ENCODE data around the gene EPHX1.
"Not testable (repeated sequence)": the region's sequence is repeated elsewhere in the genome, so short reads cannot be mapped to it uniquely, and the experiment has no call there.

EPHX1 gene

DNA sequence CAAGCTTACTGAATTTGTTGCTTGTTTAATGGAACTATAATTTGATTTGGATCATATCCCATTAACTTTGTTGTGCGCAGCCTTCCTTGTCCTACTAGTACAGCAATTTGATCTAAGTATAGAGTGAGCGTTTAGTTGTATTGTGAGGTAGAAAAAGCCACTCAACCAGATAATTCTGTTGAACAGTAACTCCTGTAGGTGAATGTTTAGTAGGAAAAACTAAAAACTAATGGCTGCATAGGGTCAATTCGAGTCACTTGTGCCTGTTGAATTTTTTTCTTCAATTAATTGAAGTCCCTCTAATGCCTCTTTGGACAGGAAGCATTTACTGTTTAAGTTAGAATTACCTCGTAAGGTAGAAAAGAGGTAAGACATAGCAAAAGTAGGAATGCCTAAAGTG lies 15.0 kb upstream of the EPHX1 start:
- H3K9me3 Mint-ChIP-seq, result no peaks in the 10 kb centered on the region
- no peak overlapping the region for H3K27ac Mint-ChIP-seq
- DNase-seq (no peak), ATAC-seq (replicated peaks) (no peak)
- H3K4me3 Mint-ChIP-seq, result no peak overlapping the region
- H3K4me1 Mint-ChIP-seq (ENCODE audit: low read depth in 2 of 2), result peaks cover 0 to 4% of the 10 kb centered on the region in 2 donors
- H3K36me3 Mint-ChIP-seq (ENCODE audit: insufficient read depth), result peaks cover 15% of the 10 kb centered on the region
- H3K27me3 Mint-ChIP-seq, result no peaks in the 10 kb centered on the region

GRCh38 chr1:225796097-225796496 lies 13.8 kb upstream of the EPHX1 start:
- not testable (repeated sequence) for H3K4me3 Mint-ChIP-seq; H3K9me3 Mint-ChIP-seq; H3K27ac Mint-ChIP-seq; ATAC-seq (replicated peaks); H3K4me1 Mint-ChIP-seq (ENCODE audit: low read depth in 2 of 2); H3K27me3 Mint-ChIP-seq; DNase-seq; H3K36me3 Mint-ChIP-seq (ENCODE audit: insufficient read depth)

DNA sequence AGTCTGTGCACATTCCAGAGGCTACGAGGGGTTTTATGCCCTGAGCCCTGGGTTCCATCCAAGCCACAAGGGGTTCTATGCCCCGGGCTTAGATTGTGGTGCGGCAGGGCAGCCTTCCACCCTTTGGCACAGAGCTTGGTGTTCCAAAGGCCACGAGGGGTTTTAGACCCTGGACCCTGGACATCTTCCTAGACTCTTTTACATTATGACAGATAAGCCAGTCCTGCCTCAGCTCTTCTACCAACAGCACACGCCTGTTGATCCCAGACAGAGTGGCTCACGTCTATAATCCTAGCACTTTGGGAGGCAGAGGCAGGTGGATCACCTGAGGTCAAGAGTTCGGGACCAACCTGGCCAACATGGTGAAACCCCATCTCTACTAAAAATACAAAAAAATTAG lies 8.8 kb upstream of the EPHX1 start:
- DNase-seq; H3K4me1 Mint-ChIP-seq (ENCODE audit: low read depth in 2 of 2); H3K27me3 Mint-ChIP-seq; H3K36me3 Mint-ChIP-seq (ENCODE audit: insufficient read depth); H3K4me3 Mint-ChIP-seq; H3K27ac Mint-ChIP-seq; ATAC-seq (replicated peaks); H3K9me3 Mint-ChIP-seq: not testable (repeated sequence)

DNA sequence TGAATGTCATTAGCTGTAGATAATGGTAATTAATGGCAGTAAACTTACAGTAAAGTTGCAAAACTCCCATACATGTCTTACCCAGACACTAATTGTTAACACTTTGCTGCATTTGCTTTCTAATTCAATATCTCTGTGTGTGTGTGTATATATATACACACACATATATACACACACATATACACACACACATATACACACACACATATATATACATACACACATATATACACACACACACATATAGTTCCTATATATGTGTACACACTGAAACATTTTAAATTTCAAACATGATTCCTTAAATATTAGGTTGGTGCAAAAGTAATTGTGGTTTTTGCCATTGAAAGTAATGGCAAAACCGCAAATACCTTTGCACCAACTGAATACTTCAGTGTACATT lies 3.7 kb upstream of the EPHX1 start:
- peaks cover 7% of the 10 kb centered on the region in 2 donors for H3K4me1 Mint-ChIP-seq (ENCODE audit: low read depth in 2 of 2)
- H3K36me3 Mint-ChIP-seq (ENCODE audit: insufficient read depth), result peaks cover 3% of the 10 kb centered on the region
- DNase-seq (no peak), ATAC-seq (replicated peaks) (no peak)
- no peak overlapping the region for H3K4me3 Mint-ChIP-seq
- H3K27ac Mint-ChIP-seq, result no peak overlapping the region
- H3K27me3 Mint-ChIP-seq, result peaks cover 0 to 19% of the 10 kb centered on the region in 2 donors
- no peaks in the 10 kb centered on the region for H3K9me3 Mint-ChIP-seq

DNA sequence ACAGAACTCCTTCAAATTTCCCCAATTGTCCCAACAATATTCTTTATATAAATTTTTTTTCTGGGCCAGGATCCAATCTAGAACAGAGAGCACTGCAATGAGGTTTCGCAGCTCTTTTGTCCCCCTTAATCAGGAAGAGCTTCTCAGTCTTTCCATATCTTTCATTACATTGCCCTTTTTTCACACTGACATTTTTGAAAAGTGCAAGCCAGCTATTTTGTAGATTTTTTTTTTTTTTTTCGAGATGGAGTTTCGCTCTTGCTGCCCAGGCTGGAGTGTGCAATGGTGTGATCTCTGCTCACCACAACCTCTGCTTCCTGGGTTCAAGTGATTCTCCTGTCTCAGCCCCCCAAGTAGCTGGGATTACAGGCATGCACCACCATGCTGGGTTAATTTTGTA lies 3.2 kb upstream of the EPHX1 start:
- H3K4me3 Mint-ChIP-seq; H3K36me3 Mint-ChIP-seq (ENCODE audit: insufficient read depth); H3K9me3 Mint-ChIP-seq; ATAC-seq (replicated peaks); H3K27ac Mint-ChIP-seq; DNase-seq; H3K4me1 Mint-ChIP-seq (ENCODE audit: low read depth in 2 of 2): not testable (repeated sequence)
- peaks cover 0 to 19% of the 10 kb centered on the region in 2 donors for H3K27me3 Mint-ChIP-seq

DNA sequence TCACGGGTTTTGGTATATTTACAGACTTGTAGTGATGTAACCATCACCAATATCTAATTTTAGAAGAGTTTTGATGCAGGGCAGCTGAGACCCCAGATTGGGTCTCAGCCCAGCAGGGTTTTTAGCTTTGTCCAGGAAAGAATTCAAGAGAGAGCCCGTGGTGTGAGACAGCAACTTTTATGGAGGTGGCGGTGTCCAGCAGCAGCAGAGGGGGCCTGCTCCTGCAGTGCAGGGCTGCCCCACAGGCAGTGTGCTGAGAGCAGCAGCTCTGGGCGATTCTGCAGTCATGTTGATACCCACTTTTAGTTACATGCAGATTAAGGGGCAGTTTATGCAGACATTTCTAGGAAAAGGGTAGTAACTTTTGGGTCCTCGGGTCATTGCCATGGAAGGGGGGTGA lies 1.8 kb upstream of the EPHX1 start:
- Mint-ChIP-seq H3K27me3 (peaks cover 0 to 19% of the 10 kb centered on the region in 2 donors), H3K36me3 (ENCODE audit: insufficient read depth) (peaks cover 3% of the 10 kb centered on the region), H3K9me3 (no peaks in the 10 kb centered on the region), H3K4me3 (no peak overlapping the region), H3K27ac (no peak overlapping the region), H3K4me1 (ENCODE audit: low read depth in 2 of 2) (peaks cover 7% of the 10 kb centered on the region in 2 donors)
- DNase-seq (no peak), ATAC-seq (replicated peaks) (no peak)

GRCh38 chr1:225810579-225811538 lies 935 bp downstream of the EPHX1 start:
- Mint-ChIP-seq H3K27ac (peak overlapping the region in 1 of 2 donors; percentile 49), H3K4me3 (peak overlapping the region; percentile 80 to 83), H3K27me3 (peaks cover 0 to 19% of the 10 kb centered on the region in 2 donors)
- H3K4me1 Mint-ChIP-seq (ENCODE audit: low read depth in 2 of 2); H3K9me3 Mint-ChIP-seq; ATAC-seq (replicated peaks); DNase-seq; H3K36me3 Mint-ChIP-seq (ENCODE audit: insufficient read depth): not testable (repeated sequence)

GRCh38 chr1:225811622-225812487 lies 1.9 kb downstream of the EPHX1 start:
- H3K27ac Mint-ChIP-seq, result no peak overlapping the region
- peaks cover 3% of the 10 kb centered on the region for H3K36me3 Mint-ChIP-seq (ENCODE audit: insufficient read depth)
- no peaks in the 10 kb centered on the region for H3K9me3 Mint-ChIP-seq
- H3K4me1 Mint-ChIP-seq (ENCODE audit: low read depth in 2 of 2), result peaks cover 7% of the 10 kb centered on the region in 2 donors
- H3K4me3 Mint-ChIP-seq, result no peak overlapping the region
- ATAC-seq (replicated peaks), result no peak
- no peak for DNase-seq
- peaks cover 0 to 19% of the 10 kb centered on the region in 2 donors for H3K27me3 Mint-ChIP-seq

DNA sequence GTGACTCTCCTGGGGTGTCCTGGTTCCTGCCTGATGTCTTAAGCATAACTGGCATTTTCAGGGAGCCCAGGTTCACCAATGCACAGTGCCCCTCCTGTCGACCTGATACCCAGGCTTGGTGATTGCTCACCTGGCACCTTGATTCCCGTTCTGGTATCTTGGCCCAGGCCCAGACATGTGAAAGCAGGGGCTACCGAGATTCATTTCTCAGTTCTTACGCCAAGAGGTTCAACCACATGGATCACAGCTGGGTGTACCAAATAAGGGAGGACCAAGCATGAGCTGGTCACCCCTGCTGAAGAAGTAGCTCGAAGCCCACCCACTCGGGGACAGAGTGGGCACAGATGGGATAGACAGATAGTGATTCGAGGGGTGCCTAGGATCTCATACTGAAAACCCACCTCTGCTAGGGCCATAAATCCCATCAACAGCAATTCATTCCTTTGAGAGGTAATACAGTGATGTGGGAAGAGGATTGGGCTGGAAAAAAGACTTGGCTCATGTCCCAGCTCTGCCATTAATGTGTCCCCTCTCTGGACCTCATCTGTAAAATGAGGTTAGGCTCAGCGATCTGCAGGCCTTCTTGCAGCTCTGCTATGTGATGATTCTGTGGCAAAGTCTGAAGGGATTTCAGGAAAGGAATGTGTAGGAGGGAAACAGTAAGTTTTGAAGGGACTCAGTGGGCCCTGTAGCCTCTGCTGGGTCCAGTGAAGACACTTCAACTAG lies 2.7 kb downstream of the EPHX1 start:
- Mint-ChIP-seq H3K9me3 (no peaks in the 10 kb centered on the region), H3K4me1 (ENCODE audit: low read depth in 2 of 2) (peaks cover 7% of the 10 kb centered on the region in 2 donors), H3K4me3 (no peak overlapping the region), H3K36me3 (ENCODE audit: insufficient read depth) (peaks cover 3% of the 10 kb centered on the region), H3K27me3 (peaks cover 0 to 19% of the 10 kb centered on the region in 2 donors), H3K27ac (no peak overlapping the region)
- DNase-seq, result no peak
- no peak for ATAC-seq (replicated peaks)

DNA sequence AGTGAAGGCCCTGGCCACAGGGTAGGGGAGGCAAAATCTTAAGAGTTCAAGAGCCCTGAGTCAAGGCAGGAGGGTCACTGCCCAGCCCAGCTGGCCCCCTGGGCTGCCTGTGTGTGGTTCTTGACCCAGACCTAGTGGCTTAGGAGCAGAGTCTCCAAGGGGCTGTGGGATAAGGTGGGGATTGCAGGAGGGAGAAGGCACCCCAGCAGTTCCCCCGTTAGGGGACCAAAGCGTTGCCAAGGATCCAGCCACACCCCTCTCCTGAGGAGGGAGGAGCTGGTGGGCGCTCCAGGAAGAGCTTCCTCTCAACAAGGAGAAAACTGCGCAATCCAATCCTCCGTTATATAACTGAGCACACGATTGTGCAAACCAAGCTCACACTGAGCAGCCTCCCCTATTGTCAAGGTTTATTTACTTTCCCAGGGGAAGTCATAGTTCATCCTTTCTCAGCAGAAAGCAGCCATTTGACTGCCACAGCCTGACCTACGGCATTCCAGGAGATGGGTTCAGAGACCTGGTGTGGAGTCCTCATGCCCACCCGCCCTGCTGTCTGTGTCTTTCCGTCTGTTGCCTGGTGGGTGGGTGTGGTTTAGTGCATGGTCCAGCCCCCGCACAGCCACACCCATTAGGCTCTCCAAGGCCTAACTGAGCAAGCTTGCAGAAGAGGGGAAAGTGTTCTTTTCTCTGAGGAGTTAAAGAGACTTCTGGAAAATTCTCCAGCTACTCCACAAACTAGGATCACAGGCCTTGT lies 3.5 kb downstream of the EPHX1 start:
- Mint-ChIP-seq H3K27ac (no peak overlapping the region), H3K9me3 (no peaks in the 10 kb centered on the region), H3K27me3 (peaks cover 0 to 16% of the 10 kb centered on the region in 2 donors), H3K4me1 (ENCODE audit: low read depth in 2 of 2) (peaks cover 7% of the 10 kb centered on the region in 2 donors), H3K36me3 (ENCODE audit: insufficient read depth) (peaks cover 3% of the 10 kb centered on the region), H3K4me3 (no peak overlapping the region)
- DNase-seq, result no peak
- no peak for ATAC-seq (replicated peaks)

DNA sequence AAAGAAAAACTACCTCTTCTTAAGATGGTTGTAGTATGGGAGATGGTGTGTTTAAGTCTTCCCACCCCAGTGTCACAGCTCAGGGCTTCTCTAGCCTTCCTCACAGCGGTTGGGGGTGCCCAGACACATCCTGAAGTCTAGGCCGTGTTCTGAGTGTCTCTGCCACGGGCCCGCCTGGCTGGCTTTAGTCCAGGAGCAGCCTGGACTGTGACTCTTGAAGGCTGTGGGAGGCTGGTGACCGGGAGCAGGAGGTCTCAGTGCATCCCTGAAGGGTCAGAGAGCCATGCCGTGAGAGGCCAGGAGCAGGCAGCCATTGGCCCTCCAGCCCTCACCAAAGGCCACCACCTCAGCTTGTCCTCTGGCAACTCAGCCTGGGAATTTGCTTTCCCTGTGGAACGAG lies 4.5 kb downstream of the EPHX1 start:
- DNase-seq (no peak), ATAC-seq (replicated peaks) (no peak)
- H3K4me3 Mint-ChIP-seq, result no peak overlapping the region
- no peaks in the 10 kb centered on the region for H3K36me3 Mint-ChIP-seq (ENCODE audit: insufficient read depth)
- H3K27ac Mint-ChIP-seq, result no peak overlapping the region
- H3K27me3 Mint-ChIP-seq, result peaks cover 0 to 8% of the 10 kb centered on the region in 2 donors
- no peaks in the 10 kb centered on the region for H3K9me3 Mint-ChIP-seq
- peaks cover 4 to 7% of the 10 kb centered on the region in 2 donors for H3K4me1 Mint-ChIP-seq (ENCODE audit: low read depth in 2 of 2)

GRCh38 chr1:225815090-225815489 lies 5.2 kb downstream of the EPHX1 start:
- H3K27me3 Mint-ChIP-seq; H3K27ac Mint-ChIP-seq; H3K4me3 Mint-ChIP-seq; H3K9me3 Mint-ChIP-seq; ATAC-seq (replicated peaks); DNase-seq; H3K4me1 Mint-ChIP-seq (ENCODE audit: low read depth in 2 of 2); H3K36me3 Mint-ChIP-seq (ENCODE audit: insufficient read depth): not testable (repeated sequence)

Data from effector memory CD8-positive, alpha-beta T cell (primary cell).